T-helper 1 cell (primary cell): ENCODE measurements around the gene SAFB2.

ENCODE experiments used
- DNase-seq, 5 donors: peaks; one replicate each; pipeline ENCODE4 v3.0.0-alpha.2; 2012 to 2020
- total RNA-seq, 4 donors: gene quantifications; one replicate each; lab custom pipeline; 2026; lab: John Stamatoyannopoulos, UW

The SAFB2 gene
- total RNA-seq: 218 to 252 (median 240) reads per million in 4 donors

GRCh38 chr19:5622465-5623396 lies at the start of gene SAFB2, which contains the start of gene SAFB:
Gene SAFB2 (minus strand): TSS chr19:5622776. CDS start chr19:5622715, 61 bp downstream.
Gene SAFB (plus strand): TSS chr19:5623083. CDS start chr19:5623206, 123 bp downstream.
- DNase-seq: peak; percentile 99 to 100 (median 99)

DNA sequence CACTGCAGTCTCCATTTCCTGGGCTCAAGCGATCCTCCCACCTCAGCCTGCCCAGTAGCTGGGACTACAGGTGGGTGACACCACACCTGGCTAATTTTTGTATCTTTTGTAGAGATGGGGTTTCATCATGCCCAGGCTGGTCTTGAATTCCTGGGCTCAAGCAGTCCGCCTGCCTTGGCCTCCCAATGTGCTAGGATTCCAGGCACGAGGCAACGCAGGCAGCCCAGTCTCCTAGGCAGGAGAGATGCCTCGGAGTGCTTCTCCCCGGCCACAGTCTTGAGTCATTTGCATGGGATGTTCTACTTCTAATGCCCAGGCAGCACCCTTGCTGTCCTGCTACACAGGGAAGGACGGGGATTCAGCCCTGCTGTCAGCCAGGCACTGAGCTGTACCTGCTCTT lies 49.0 kb upstream of the SAFB2 start:
- no peak for DNase-seq

DNA sequence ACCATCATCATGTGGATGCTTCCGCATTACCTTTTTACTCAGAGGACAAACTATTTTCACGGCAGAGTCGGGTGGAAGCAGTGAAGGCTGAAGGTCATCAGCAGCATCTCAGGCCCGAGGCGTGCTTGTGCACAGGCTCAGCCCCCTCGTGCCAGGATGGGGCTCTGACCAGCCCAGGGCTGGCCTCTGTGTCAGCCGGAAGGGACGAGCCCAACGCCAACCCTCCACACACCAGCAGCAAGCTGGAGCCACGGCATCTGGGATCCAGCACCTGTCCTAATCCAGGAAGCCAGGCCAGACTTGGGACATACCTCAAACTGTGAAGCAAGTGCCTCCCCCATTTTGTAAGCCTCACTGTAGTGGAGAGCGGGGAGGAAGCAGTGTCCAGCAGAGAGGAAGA lies 46.6 kb upstream of the SAFB2 start:
- DNase-seq: no peak

GRCh38 chr19:5667751-5668271 lies 45.2 kb upstream of the SAFB2 start:
- no peak for DNase-seq

- no peak for DNase-seq
These were observed 44.5 kb upstream of the SAFB2 start for GRCh38 chr19:5666921-5667610.

DNA sequence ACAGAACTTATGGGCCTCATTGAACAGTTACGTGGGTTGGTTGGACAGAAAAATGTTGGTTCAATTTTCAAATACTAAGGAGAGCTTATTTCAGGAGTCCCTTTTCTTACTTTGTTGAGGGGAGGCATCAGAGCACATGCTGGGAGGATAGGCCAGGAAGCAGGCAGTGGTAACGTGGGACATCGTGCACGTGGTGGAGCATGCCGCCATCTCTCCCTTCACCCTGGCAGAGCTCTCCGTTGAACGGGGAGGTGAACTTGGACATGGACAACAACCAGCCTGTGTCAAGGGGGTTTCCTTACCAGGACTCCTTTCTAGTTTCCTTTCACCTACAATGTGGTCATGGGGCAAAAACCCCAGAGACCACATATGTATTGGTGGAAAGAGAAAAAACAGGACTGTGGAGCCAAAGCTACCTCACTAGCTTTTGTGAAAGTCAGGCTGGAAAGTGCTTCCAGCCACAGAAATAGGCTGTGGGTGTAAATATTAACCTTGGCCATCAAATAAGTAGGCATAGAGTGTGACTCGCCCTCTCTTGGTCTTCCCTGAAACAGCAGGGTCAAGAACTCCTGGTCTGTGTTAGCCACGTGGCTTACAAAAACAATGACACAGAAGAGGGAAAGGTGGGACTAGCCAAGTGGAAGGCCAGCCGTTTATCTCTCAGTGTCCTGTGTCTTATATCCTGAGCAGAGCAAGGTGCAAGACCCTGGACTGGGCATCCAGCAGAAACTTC lies 43.4 kb upstream of the SAFB2 start:
- DNase-seq: no peak

- DNase-seq: no peak
These were observed 41.9 kb upstream of the SAFB2 start for GRCh38 chr19:5664515-5664914.

- DNase-seq: no peak
These were observed 41.3 kb upstream of the SAFB2 start for GRCh38 chr19:5663904-5664303.

DNA sequence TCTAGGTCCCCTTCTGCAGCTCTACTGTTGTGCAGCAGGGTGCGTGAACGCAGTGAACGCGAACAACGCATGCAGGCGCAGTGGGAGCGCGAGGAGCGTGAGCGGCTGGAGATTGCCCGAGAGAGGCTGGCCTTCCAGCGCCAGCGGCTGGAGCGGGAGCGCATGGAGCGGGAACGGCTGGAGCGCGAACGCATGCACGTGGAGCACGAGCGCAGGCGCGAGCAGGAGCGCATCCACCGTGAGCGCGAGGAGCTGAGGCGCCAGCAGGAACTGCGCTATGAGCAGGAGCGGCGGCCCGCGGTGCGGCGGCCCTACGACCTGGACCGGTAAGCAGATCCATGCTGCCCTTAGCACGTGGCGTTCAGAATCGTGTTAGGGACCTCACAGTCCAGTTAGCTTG lies 38.9 kb upstream of the SAFB2 start:
- DNase-seq: no peak

DNA sequence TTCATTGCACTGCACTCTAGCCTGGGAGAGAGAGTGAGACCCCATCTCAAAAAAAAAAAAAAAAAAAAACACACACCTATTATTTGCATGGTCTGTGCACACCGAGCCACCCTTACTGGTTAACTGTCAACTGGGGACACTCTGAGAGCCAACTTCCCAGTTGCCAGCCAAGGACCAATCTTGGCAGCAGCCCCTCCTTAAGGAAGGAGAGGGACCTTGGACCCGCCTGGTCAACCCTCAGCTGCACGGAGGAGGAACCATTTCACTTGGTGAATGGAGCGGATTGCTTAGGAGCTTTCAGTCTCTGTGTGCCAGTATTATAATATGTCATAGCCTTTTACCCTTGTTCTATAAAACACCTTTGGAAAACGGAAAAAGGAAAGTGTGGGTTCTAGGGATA lies 32.8 kb upstream of the SAFB2 start:
- no peak for DNase-seq

DNA sequence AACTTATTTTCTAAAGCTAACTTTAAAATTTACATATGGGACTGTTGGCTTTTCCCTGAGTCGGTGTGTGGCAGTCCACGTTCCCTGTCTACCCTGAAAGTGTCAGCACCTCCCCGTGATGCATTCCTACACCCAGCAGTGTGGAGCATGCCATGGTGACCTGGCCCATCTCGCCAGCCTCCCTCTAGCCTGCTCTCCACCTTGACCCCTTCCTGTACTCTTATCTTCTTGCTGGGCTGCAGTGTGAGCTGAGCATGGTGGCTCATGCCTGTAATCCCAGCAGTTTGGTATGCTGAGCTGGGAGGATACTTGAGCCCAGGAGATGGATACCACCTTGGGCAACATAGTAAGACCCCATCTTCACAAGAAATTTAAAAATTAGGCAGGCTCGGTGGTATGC lies 32.4 kb upstream of the SAFB2 start:
- no peak for DNase-seq

- no peak for DNase-seq
These were observed 29.7 kb upstream of the SAFB2 start for GRCh38 chr19:5652261-5652660.

- DNase-seq: no peak
These were observed 28.8 kb upstream of the SAFB2 start for GRCh38 chr19:5651361-5651760.

DNA sequence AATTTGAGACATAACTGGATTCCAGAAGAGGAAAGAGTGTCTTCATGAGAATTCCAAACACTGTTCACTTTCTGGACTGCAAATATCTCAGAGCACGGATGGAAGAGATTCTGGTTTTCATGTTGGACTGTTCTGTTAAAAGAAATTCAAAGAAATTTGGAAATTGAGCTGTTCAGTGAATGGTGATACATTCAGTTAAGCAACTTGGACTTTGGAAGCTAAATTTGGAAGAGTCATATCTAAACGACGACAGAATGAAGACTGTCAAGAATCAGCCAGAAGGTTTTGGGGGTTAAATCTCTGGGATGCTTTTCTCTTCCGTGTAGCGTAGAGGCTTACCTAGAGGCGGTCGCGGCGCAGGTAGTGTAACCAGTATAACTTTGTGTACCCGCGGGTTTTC lies 25.9 kb upstream of the SAFB2 start:
- DNase-seq: no peak

GRCh38 chr19:5646703-5647102 lies 24.1 kb upstream of the SAFB2 start:
- DNase-seq: no peak

DNA sequence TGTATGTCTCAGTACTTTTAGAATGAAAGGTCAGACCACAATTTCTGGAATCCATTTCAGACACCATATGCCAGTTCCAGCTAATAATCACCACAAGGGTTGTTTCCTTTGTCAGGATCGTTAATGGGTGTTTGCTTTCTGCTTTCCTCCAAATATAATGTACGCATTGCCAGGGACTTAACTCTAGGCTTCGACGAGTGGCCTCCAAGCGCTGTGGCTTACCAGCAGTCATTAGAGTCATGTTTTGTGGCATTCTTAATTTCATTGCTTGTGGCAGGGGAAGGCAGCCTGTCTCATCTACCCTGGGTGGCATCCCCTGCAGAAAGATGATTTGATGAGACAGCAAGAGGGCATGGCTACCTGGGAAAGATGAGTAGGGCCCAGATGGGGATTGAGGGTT lies 22.8 kb upstream of the SAFB2 start:
- DNase-seq: no peak

DNA sequence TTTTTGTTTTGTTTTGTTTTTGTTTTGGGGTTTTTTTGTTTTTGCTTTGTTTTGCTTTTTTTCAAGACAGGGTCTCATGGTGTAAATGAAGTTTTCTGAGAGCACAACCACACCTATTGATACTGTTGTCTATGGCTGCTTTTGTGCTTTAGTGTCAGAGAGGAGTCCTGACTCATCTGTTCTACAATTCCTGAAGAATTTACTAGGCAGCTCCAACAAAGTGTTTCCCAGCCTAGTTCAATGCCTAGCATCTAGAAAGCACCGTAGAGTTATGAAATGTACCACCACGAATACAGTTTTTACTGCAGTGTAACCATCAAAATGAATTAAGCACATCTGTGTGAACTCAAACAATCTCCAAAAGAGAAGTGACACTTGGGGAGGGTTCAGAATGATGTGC lies 21.5 kb upstream of the SAFB2 start:
- DNase-seq: no peak

DNA sequence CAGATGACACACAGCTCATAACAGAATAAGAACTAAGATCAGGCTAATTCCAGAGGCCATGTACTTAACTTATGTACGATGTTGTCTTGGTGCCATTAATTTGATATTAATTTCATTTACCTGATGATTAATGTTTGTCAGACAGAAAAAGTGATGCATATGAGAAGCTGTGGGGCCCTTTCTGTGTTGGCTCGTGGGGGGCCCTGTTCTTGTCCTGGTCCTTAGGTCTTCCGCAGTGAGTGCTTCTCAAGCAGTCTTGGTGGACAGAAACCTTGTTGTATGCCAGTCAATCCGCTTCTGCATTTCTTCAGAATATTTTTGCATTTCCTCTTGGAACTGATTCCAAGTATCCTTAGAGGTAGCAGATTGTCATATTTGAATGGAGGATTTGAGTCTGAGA lies 20.5 kb upstream of the SAFB2 start:
- DNase-seq: no peak

- DNase-seq: no peak
These were observed 19.6 kb upstream of the SAFB2 start for GRCh38 chr19:5642204-5642603.

GRCh38 chr19:5641171-5641570 lies 18.6 kb upstream of the SAFB2 start:
- no peak for DNase-seq

- DNase-seq: no peak
These were observed 15.4 kb upstream of the SAFB2 start for GRCh38 chr19:5637971-5638370.

GRCh38 chr19:5635427-5635826 lies 12.9 kb upstream of the SAFB2 start:
- no peak for DNase-seq

DNA sequence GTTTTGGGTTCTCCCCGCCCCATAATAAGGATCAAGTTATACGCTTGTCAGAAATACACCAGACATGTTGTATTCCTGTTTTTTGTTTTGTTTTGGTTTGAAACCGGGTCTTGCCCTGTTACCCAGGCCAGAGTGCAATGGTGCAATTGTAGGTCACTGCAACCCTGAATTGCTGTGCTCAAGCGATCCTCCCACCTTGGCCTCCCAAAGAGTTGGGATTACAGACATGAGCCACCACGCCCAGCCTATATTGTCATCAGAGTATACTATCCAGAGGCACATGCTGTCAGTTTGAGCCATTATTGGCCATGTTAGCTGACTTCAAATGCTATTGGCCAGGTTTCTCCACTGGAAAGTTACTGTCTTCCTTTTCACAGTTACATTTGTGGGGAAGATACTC lies 10.1 kb upstream of the SAFB2 start:
- DNase-seq: no peak
